ENCODE results near the gene ADAMTSL1.

Gene ADAMTSL1

DNA sequence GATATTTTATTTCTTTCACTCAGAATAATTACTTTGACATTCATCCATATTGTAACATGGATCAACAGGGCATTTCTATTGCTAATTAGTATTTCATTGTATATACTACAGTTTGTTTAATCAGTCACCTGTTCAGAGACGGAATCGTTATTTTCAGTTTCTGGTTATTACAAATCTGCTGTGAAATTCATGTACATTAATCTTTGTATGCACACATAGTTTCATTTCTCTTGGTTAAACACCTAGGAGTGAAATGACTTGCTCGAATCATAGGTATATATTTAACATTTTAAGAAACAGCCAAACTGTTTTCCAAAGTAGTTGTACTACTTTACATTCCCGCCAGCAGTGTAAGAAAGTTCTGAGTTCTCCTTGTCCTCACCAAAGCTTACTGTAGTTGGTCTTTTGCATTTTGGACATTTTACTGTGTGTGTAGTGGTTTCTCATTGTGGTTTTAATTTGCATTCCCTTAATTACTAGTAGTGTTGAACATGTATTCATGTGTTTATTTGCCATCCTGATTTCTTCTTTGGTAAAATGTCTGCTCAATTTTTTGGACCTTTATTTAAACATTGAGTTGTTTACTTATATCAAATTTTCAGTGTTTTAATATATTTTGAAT, 360.9 kb downstream of the ADAMTSL1 start:
- TF ChIP-seq, protein P1, sequence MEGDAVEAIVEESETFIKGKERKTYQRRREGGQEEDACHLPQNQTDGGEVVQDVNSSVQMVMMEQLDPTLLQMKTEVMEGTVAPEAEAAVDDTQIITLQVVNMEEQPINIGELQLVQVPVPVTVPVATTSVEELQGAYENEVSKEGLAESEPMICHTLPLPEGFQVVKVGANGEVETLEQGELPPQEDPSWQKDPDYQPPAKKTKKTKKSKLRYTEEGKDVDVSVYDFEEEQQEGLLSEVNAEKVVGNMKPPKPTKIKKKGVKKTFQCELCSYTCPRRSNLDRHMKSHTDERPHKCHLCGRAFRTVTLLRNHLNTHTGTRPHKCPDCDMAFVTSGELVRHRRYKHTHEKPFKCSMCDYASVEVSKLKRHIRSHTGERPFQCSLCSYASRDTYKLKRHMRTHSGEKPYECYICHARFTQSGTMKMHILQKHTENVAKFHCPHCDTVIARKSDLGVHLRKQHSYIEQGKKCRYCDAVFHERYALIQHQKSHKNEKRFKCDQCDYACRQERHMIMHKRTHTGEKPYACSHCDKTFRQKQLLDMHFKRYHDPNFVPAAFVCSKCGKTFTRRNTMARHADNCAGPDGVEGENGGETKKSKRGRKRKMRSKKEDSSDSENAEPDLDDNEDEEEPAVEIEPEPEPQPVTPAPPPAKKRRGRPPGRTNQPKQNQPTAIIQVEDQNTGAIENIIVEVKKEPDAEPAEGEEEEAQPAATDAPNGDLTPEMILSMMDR (conservative IDR thresholded peaks at IDR 0.05; ENCODE audit: control insufficient read depth, insufficient read depth, low read depth, low read length) = no peak
- H3K4me3 ChIP-seq (ENCODE audit: control insufficient read depth, low read depth, low read length) = no peak overlapping the region
- DNase-seq (ENCODE audit: low read depth) = no peak

DNA sequence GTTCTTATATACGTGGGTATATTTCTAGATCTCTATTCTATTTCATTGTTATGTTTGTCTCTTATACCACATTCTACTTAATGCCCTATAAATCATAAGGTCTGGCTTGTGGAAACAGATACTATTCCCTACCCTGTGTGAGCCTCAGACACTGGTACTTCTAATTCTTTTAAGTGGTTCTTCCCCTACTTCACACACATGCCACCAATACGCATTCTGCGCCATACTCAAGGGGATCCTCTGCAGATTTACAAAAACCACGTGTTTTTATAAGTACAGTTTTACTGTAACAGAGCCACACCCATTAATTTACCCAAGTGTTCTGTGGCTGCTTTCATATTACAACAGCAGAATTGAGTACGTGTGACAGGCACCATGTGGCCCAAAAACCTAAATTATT, 363.4 kb downstream of the ADAMTSL1 start:
- TF ChIP-seq, protein P1 (conservative IDR thresholded peaks at IDR 0.05; ENCODE audit: control insufficient read depth, insufficient read depth, low read depth, low read length) = no peak
- DNase-seq (ENCODE audit: low read depth) = no peak
- no peak overlapping the region for H3K4me3 ChIP-seq (ENCODE audit: control insufficient read depth, low read depth, low read length)

DNA sequence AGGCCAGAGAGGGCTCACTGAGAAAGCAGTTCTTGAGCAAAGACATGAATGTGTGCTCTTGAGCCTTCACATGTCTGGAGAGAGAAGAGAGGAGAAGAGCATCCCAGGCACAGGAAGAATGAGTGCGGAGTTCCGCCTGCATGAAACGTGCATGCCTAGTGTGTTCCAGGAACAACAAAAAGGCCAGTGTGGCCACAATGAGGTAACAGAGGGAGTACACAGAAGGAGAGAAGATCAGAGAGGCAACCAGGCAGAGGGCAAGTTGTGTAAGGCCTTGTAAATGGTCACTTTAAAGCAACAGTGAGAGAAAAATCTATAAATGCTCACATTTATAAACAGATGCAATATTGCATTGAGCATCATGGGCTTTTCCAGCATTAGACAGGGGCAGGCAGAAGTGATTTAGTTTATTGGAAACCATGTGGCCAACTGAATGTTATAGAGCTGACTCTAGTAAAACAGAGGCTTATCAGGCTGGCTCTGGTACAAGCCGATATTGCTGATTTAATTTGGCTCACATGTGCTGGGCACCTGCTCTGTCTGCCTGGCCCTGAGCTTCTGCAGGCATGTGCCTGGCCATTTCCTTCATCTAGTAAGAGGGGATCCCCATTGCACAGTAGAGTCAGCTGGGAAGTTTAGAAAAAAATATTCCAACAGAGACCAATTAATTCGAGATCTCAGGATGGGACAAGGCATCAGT, 373.8 kb downstream of the ADAMTSL1 start:
- no peak overlapping the region for H3K4me3 ChIP-seq (ENCODE audit: control insufficient read depth, low read depth, low read length)
- DNase-seq (ENCODE audit: low read depth) = no peak
- TF ChIP-seq, protein P1 (conservative IDR thresholded peaks at IDR 0.05; ENCODE audit: control insufficient read depth, insufficient read depth, low read depth, low read length) = no peak

DNA sequence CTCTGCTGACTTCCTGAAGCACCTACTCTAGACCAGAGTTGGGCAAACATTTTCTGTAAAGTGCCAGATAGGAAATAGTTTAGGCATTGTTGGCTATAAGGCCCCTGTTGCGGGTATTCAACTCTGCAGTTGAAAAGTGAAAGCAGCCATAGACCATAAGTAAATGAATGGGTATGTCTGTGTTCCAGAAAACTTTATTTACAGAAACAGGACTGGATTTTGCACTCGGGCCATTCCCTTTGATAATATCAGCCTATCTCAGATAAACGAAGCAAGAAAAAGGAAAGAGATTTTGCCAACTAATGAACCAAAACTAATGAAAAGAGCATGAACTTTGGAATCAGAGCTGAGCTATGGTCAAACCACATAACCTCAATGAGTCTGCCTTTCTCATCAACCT, 374.7 kb downstream of the ADAMTSL1 start:
- TF ChIP-seq, protein P1 (conservative IDR thresholded peaks at IDR 0.05; ENCODE audit: control insufficient read depth, insufficient read depth, low read depth, low read length) = no peak
- no peak for DNase-seq (ENCODE audit: low read depth)
- no peak overlapping the region for H3K4me3 ChIP-seq (ENCODE audit: control insufficient read depth, low read depth, low read length)

DNA sequence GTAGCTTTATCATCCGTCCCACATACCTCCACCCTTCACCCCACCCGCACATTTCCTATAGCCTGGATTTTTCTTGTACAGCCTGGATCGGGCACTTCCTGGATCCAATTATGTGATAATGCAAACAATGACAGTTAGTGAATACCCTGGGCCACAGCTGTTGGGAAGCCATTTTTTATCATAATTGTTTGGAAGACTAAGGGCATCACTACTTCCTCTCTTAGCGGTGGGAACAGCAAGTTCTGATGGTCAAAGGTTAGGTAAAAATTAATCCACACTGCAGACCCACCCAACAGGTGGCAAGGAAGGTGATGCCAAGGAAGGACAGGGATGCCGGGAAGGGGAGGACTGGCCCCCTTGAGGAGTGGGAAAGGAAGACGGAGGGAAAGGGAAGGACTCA, 375.3 kb downstream of the ADAMTSL1 start:
- TF ChIP-seq, protein P1 (conservative IDR thresholded peaks at IDR 0.05; ENCODE audit: control insufficient read depth, insufficient read depth, low read depth, low read length) = no peak
- no peak for DNase-seq (ENCODE audit: low read depth)
- H3K4me3 ChIP-seq (ENCODE audit: control insufficient read depth, low read depth, low read length) = no peak overlapping the region

DNA sequence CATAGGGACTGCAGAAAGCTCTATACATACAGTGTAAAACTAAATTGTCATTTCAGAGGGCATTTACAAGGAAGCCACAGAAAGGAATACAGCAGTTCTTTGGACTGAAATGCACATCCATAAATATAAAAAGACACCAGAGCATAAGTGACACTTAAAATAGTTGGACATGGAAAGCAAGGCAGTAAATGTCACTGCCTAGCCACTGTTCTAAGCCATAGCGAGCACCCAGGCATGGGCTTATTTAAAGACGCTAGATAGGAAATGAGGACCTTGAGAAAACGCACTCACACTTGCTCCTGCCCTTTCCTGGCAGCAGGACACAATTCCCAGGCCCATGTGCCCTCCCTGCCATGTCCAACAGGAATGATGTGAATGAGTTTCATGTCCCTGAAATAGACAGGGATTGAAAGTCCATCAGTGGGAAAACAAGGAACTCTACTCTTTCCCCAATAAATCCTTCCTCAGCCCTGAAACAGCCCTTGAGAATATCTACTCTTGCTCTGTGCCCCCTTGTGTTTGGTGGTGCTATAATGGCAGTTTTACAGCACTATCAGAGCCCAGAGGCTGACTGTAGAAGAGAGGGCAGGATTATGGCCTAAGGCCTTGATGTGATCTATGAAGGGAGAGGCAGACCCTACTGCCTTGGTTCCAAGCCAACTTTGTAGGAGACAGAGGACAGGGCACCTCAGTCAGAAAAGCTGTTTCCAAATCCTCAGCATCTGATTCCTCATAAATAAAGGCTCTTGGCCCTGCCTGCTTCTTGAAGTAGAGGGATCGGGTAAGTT, 376.1 kb downstream of the ADAMTSL1 start:
- no peak for DNase-seq (ENCODE audit: low read depth)
- TF ChIP-seq, protein P1 (conservative IDR thresholded peaks at IDR 0.05; ENCODE audit: control insufficient read depth, insufficient read depth, low read depth, low read length) = no peak

More for the DNA sequence above, 376.1 kb downstream of the ADAMTSL1 start:
- H3K4me3 ChIP-seq (ENCODE audit: control insufficient read depth, low read depth, low read length) = no peak overlapping the region
